Prostate gland (tissue), 2 donors: ENCODE data around the gene DENND4B. TPM values are rescaled to one million over a fixed set of nuclear protein-coding genes. Genes with fewer than 3 reads are reported as not detected.

Experiments used
- DNase-seq: peaks from one replicate; pipeline ENCODE4 v3.0.0-alpha.2; 2019; ENCODE audit warnings: low spot score
- H3K27ac ChIP-seq, 2 donors: fragments of 200-600 bp; sonication (generic); 2 replicates each; pipeline ENCODE4 v1.5.1; 2017 to 2019
- H3K27me3 ChIP-seq: fragments of 200-600 bp; sonication (generic); replicated peaks from 2 replicates; pipeline ENCODE4 v1.5.1; 2019; ENCODE audit not compliant: insufficient read depth
- H3K36me3 ChIP-seq, 2 donors: fragments of 200-600 bp; sonication (generic); 1 replicate in 1 of 2; 2 replicates in 1 of 2; pipeline versions ENCODE4 v1.5.1 to v1.8.1; 2017 to 2019
- H3K4me1 ChIP-seq: fragments of 200-600 bp; sonication (generic); replicated peaks from 2 replicates; pipeline ENCODE4 v1.5.1; 2019
- H3K4me3 ChIP-seq, 2 donors: fragments of 200-600 bp; sonication (generic); 2 replicates each; pipeline ENCODE4 v1.5.1; 2017 to 2019
- H3K9me3 ChIP-seq: fragments of 200-600 bp; sonication (generic); 2 replicates; pipeline ENCODE4 v1.5.1; 2017
- POLR2A ChIP-seq: fragments of 450-650 bp; IDR thresholded peaks from one replicate; pipeline ENCODE4 v1.6.1; 2016; ENCODE audit warnings: antibody characterized with exemption, mild to moderate bottlenecking
- POLR2AphosphoS5 ChIP-seq: sonication (generic); formaldehyde crosslinking; IDR thresholded peaks from one replicate; pipeline ENCODE4 v1.6.1; 2017; ENCODE audit warnings: antibody characterized with exemption
- WGBS: methylation state at CpG from one replicate; pipeline ENCODE4 v1.1.5; 2018; 5-methylcytosine and 5-hydroxymethylcytosine counted together
- intact Hi-C: fragments of 100-400 bp; cut with DNase I; formaldehyde crosslinking; loops from one replicate; pipeline ENCODE4 v1.14.2; 2022
- microRNA-seq: library from miRNA; unstranded; fragments of <30 nt; microRNA quantifications from one replicate; pipeline ENCODE4, GENCODE V29; 2016
- small RNA-seq, 2 donors: library from RNA; depleted of rRNA; stranded (forward); fragments of <200 nt; gene quantifications; one replicate each; pipeline ENCODE3, GENCODE V24; 2016
- total RNA-seq, 2 donors: library from RNA; depleted of rRNA; stranded (reverse); fragments of >200 nt; gene quantifications; one replicate each; pipeline ENCODE4 v1.1.0, GENCODE V29; 2016
- TF ChIP-seq, protein P1 (sequence below), 4 experiments: fragments of 200-600 bp in 2 of 4; fragments of 450-650 bp in 2 of 4; sonication (generic) in 2 of 4; IDR thresholded peaks; 1 replicate in 3 of 4; 2 replicates in 1 of 4; pipeline ENCODE4 v1.5.1; 2016 to 2019; ENCODE audit warnings: antibody characterized with exemption in 4 of 4, mild to moderate bottlenecking in 2 of 4, moderate library complexity in 2 of 4

Gene DENND4B
- total RNA-seq, 2 donors from 2014 or later = 18.1 to 28.3 TPM

DNA sequence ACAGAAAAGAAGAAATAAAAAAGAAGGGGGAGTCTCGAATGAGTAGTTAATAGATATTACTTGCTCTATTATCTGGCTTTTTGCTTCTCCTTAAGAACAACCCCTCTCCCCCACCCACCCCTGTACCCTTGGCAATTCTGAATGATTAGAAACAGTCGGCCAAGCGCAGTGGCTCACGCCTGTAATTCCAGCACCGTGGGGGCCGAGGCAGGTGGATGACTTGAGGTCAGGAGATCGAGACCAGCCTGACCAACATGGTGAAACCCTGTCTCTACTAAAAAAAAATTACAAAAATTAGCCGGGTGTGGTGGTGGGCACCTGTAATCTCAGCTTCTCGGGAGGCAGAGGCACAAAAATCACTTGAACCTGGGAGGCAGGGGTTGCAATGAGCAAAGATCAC is 66.5 kb downstream of the DENND4B start:
- H3K36me3 ChIP-seq = no peaks in the 10 kb centered on the region
- 92% methylated on average over 9 of the region's 9 CpGs for WGBS
- TF ChIP-seq POLR2AphosphoS5 (no peak), POLR2A (no peak)
- TF ChIP-seq, protein P1, sequence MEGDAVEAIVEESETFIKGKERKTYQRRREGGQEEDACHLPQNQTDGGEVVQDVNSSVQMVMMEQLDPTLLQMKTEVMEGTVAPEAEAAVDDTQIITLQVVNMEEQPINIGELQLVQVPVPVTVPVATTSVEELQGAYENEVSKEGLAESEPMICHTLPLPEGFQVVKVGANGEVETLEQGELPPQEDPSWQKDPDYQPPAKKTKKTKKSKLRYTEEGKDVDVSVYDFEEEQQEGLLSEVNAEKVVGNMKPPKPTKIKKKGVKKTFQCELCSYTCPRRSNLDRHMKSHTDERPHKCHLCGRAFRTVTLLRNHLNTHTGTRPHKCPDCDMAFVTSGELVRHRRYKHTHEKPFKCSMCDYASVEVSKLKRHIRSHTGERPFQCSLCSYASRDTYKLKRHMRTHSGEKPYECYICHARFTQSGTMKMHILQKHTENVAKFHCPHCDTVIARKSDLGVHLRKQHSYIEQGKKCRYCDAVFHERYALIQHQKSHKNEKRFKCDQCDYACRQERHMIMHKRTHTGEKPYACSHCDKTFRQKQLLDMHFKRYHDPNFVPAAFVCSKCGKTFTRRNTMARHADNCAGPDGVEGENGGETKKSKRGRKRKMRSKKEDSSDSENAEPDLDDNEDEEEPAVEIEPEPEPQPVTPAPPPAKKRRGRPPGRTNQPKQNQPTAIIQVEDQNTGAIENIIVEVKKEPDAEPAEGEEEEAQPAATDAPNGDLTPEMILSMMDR (IDR thresholded peaks at IDR 0.05) = no peak
- H3K27ac ChIP-seq = no peak overlapping the region
- H3K4me1 ChIP-seq = no peaks in the 10 kb centered on the region
- H3K9me3 ChIP-seq = no peaks in the 10 kb centered on the region
- intact Hi-C loops = no loop called here
- H3K27me3 ChIP-seq = no peaks in the 10 kb centered on the region
- no peak for DNase-seq
- no peak overlapping the region for H3K4me3 ChIP-seq

Small RNA genes lying within 50 kb of the gene (microRNA-seq; reads per million reads assigned to microRNA genes)
- 0.50 reads per million for gene MIR6737

Small RNA genes lying within 50 kb of the gene (small RNA-seq; reads per million reads assigned to genes)
- gene AL831737.1 (0 reads per million in 2 donors), gene MIR6737 (0 to 0.28 reads per million in 2 donors)

Other genes with a start within 250 kb of the DENND4B start
- 10 to 100 TPM; 26.1 to 70.0 TPM for gene INTS3, start 218.7 kb downstream of the DENND4B start, total RNA-seq
- gene SLC27A3, start 171.3 kb downstream of the DENND4B start, total RNA-seq = 10 to 100 TPM; 27.4 to 30.9 TPM
- gene GATAD2B, start 23.7 kb downstream of the DENND4B start, total RNA-seq = 10 to 100 TPM; 24.5 to 29.7 TPM
- 10 to 100 TPM; 18.5 to 30.2 TPM for gene CRTC2, start 11.9 kb upstream of the DENND4B start, total RNA-seq
- 100 to 1,000 TPM in 1 of 2 donors, 10 to 100 TPM in 1; 88.6 to 122 TPM for gene SLC39A1, start 16.8 kb upstream of the DENND4B start, total RNA-seq
- gene CREB3L4, start 21.2 kb upstream of the DENND4B start, total RNA-seq = 100 to 1,000 TPM; 109 to 386 TPM
- gene JTB, start 31.0 kb upstream of the DENND4B start, total RNA-seq = 100 to 1,000 TPM; 234 to 404 TPM
- gene RAB13, start 39.6 kb upstream of the DENND4B start, total RNA-seq = 10 to 100 TPM; 49.1 to 49.3 TPM
- 1,000 to 10,000 TPM; 1,937 to 3,992 TPM for gene RPS27, start 44.0 kb upstream of the DENND4B start, total RNA-seq
- gene NUP210L, start 208.4 kb upstream of the DENND4B start, total RNA-seq = 1 to 10 TPM in 1 of 2 donors, under 1 TPM in 1; 0.05 to 5.7 TPM
- gene TPM3, start 245.4 kb upstream of the DENND4B start, total RNA-seq = 100 to 1,000 TPM; 147 to 277 TPM